B cell (primary cell): ENCODE data around the gene GABRR2. TPM values are rescaled to one million over a fixed set of nuclear protein-coding genes. Genes with fewer than 3 reads are reported as not detected.

ENCODE experiments used
- ATAC-seq: fragments of 200-7000 bp; cut with Tn5 transposase; one replicate; pipeline ENCODE4 v1.10.0; 2021; ENCODE audit warnings: low read depth, mild to moderate bottlenecking, moderate number of reproducible peaks, moderate library complexity
- CTCF ChIA-PET: fragments of 350-600 bp; sonication (Branson Sonifier 250); formaldehyde crosslinking; loops from one replicate; lab custom pipeline; 2021; ENCODE audit warnings: antibody characterized with exemption, inconsistent platforms; lab: Charles Lee
- POLR2A ChIA-PET: fragments of 350-600 bp; sonication (Branson Sonifier 250); formaldehyde crosslinking; loops from one replicate; lab custom pipeline; 2021; ENCODE audit warnings: antibody characterized with exemption; lab: Charles Lee
- DNase-seq: peaks from one replicate; pipeline ENCODE4 v3.0.0; 2013
- H2AFZ ChIP-seq: 2 replicates; pipeline ENCODE4 v1.6.1; 2012; ENCODE audit warnings: mild to moderate bottlenecking, low read depth, low read length; ENCODE audit not compliant: insufficient read depth, poor library complexity, severe bottlenecking
- H3K27ac ChIP-seq, 2 donors: 1 replicate in 1 of 2; 2 replicates in 1 of 2; pipeline ENCODE4 v1.5.1; 2012 to 2013; ENCODE audit warnings: low read length in 2 of 2, mild to moderate bottlenecking in 2 of 2, moderate library complexity in 1 of 2
- H3K27me3 ChIP-seq, 4 experiments: fragments of 200-600 bp in 1 of 4; sonication (generic) in 1 of 4; replicated peaks in 1 of 4; 1 replicate in 2 of 4; 2 replicates in 2 of 4; pipeline versions ENCODE4 v1.6.1 to v1.7.0; 2013 to 2016; ENCODE audit warnings: low read length in 3 of 4, mild to moderate bottlenecking in 2 of 4, mixed read lengths in 1 of 4, moderate library complexity in 1 of 4; ENCODE audit not compliant: insufficient read depth in 4 of 4, control insufficient read depth in 3 of 4; ENCODE audit errors: control extremely low read depth in 1 of 4
- H3K36me3 ChIP-seq, 2 experiments: replicated peaks in 1 of 2; 1 replicate in 1 of 2; 2 replicates in 1 of 2; pipeline versions ENCODE4 v1.6.1 to v1.7.1; 2013; ENCODE audit warnings: low read length in 1 of 2; ENCODE audit not compliant: insufficient read depth in 2 of 2, control insufficient read depth in 1 of 2; ENCODE audit errors: control extremely low read depth in 1 of 2, extremely low read depth in 1 of 2
- H3K4me1 ChIP-seq, 2 donors: fragments of 200-600 bp in 1 of 2; sonication (generic) in 1 of 2; 1 replicate in 1 of 2; 2 replicates in 1 of 2; pipeline versions ENCODE4 v1.5.1 to v1.6.1; 2013 to 2017; ENCODE audit warnings: low read length in 2 of 2; ENCODE audit not compliant: control insufficient read depth in 2 of 2, insufficient read depth in 2 of 2
- H3K4me2 ChIP-seq: replicated peaks from 2 replicates; pipeline ENCODE3; 2012; ENCODE audit warnings: mild to moderate bottlenecking, low read depth, low read length; ENCODE audit not compliant: poor library complexity, severe bottlenecking
- H3K4me3 ChIP-seq, 5 experiments: fragments of 200-600 bp in 1 of 5; sonication (generic) in 1 of 5; 1 replicate in 3 of 5; 2 replicates in 2 of 5; pipeline versions ENCODE4 v1.5.1 to v1.7.0; 2011 to 2016; ENCODE audit warnings: low read length in 4 of 5, mild to moderate bottlenecking in 4 of 5, low read depth in 2 of 5, control low read depth in 1 of 5, moderate library complexity in 1 of 5; ENCODE audit not compliant: insufficient read depth in 1 of 5; ENCODE audit errors: control extremely low read depth in 1 of 5, extremely low read depth in 1 of 5
- H3K79me2 ChIP-seq: fragments of 200-600 bp; sonication (generic); one replicate; pipeline ENCODE4 v1.6.0; 2016; ENCODE audit warnings: low read length; ENCODE audit not compliant: control insufficient read depth, insufficient read depth
- H3K9ac ChIP-seq: fragments of 200-600 bp; sonication (generic); 2 replicates; pipeline ENCODE4 v1.6.1; 2017; ENCODE audit warnings: mild to moderate bottlenecking, low read length, moderate library complexity
- H3K9me3 ChIP-seq, 3 donors: one replicate each; pipeline versions ENCODE4 v1.6.1 to v1.7.1; 2013; ENCODE audit warnings: low read length in 2 of 3; ENCODE audit not compliant: control insufficient read depth in 2 of 3, insufficient read depth in 1 of 3; ENCODE audit errors: control extremely low read depth in 1 of 3
- H4K20me1 ChIP-seq: 2 replicates; pipeline ENCODE4 v1.6.0; 2012; ENCODE audit warnings: mild to moderate bottlenecking, low read length; ENCODE audit not compliant: insufficient read depth, control insufficient read depth, poor library complexity, severe bottlenecking
- H3K27ac Mint-ChIP-seq: one replicate; pipeline ENCODE4 v1.8.0; 2021; ENCODE audit warnings: mixed read lengths
- H3K27me3 Mint-ChIP-seq: one replicate; pipeline ENCODE4 v1.8.0; 2021; ENCODE audit warnings: mixed read lengths
- H3K4me1 Mint-ChIP-seq: one replicate; pipeline ENCODE4 v1.8.0; 2021; ENCODE audit warnings: mixed read lengths
- H3K4me3 Mint-ChIP-seq: one replicate; pipeline ENCODE4 v1.8.0; 2021; ENCODE audit warnings: mixed read lengths
- H3K9me3 Mint-ChIP-seq: one replicate; pipeline ENCODE4 v1.8.0; 2022; ENCODE audit warnings: mixed read lengths; ENCODE audit not compliant: insufficient read depth
- EZH2 ChIP-seq: IDR thresholded peaks from 2 replicates; pipeline ENCODE4 v1.6.1; 2012; ENCODE audit warnings: borderline replicate concordance, low read depth, mild to moderate bottlenecking, moderate library complexity, low read length; ENCODE audit not compliant: insufficient read depth, poor library complexity, severe bottlenecking
- WGBS: methylation state at CpG from one replicate; pipeline ENCODE4 v1.1.5; 2013; ENCODE audit warnings: missing lambda C conversion rate; ENCODE audit not compliant: insufficient coverage; 5-methylcytosine and 5-hydroxymethylcytosine counted together
- intact Hi-C: fragments of 100-400 bp; cut with micrococcal nuclease; formaldehyde crosslinking; loops from one replicate; pipeline ENCODE4 v1.10.0; 2022
- polyA plus RNA-seq: library from polyadenylated mRNA; depleted of rRNA; stranded (reverse); fragments of >200 nt; gene quantifications from 2 replicates; pipeline ENCODE4 v1.2.3, GENCODE V29; 2012
- total RNA-seq, 2 donors: library from RNA; stranded (reverse); fragments of 120-200 nt in 1 of 2; gene quantifications; 1 replicate in 1 of 2; 2 replicates in 1 of 2; pipeline versions ENCODE4 v1.2.3 to v1.2.4, GENCODE V29; 2013 to 2022
- TF ChIP-seq, protein P1 (sequence below): fragments of 200-600 bp; IDR thresholded peaks from one replicate; pipeline ENCODE4 v1.8.0; 2022; ENCODE audit warnings: antibody characterized with exemption, mild to moderate bottlenecking

The GABRR2 gene
- total and polyA plus RNA-seq, 2 donors (not counting 1 experiment from before 2014, with no cell fraction given): 0.59 to 4.7 TPM

GRCh38 chr6:89222712-89223039 is 92.4 kb downstream of the GABRR2 start:
- no CpG with 5 or more reads among the region's 4 CpGs for WGBS
- Mint-ChIP-seq H3K4me1 (no peaks in the 10 kb centered on the region), H3K4me3 (no peak overlapping the region), H3K27me3 (peaks cover 7% of the 10 kb centered on the region), H3K9me3 (peaks cover 2% of the 10 kb centered on the region), H3K27ac (no peak overlapping the region)
- ChIA-PET CTCF (no interaction called here), POLR2A (no interaction called here)
- H3K4me1 ChIP-seq: no peaks in the 10 kb centered on the region
- DNase-seq: no peak
- H3K4me3 ChIP-seq: no peak overlapping the region
- no peak overlapping the region for H3K27ac ChIP-seq
- ATAC-seq: no peak
- no peaks in the 10 kb centered on the region for H4K20me1 ChIP-seq
- TF ChIP-seq EZH2: no peak
- TF ChIP-seq, protein P1, sequence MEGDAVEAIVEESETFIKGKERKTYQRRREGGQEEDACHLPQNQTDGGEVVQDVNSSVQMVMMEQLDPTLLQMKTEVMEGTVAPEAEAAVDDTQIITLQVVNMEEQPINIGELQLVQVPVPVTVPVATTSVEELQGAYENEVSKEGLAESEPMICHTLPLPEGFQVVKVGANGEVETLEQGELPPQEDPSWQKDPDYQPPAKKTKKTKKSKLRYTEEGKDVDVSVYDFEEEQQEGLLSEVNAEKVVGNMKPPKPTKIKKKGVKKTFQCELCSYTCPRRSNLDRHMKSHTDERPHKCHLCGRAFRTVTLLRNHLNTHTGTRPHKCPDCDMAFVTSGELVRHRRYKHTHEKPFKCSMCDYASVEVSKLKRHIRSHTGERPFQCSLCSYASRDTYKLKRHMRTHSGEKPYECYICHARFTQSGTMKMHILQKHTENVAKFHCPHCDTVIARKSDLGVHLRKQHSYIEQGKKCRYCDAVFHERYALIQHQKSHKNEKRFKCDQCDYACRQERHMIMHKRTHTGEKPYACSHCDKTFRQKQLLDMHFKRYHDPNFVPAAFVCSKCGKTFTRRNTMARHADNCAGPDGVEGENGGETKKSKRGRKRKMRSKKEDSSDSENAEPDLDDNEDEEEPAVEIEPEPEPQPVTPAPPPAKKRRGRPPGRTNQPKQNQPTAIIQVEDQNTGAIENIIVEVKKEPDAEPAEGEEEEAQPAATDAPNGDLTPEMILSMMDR: no peak
- intact Hi-C loops: no loop called here
- no peak overlapping the region for H2AFZ ChIP-seq
- no peak overlapping the region for H3K9ac ChIP-seq
- H3K9me3 ChIP-seq: no peaks in the 10 kb centered on the region
- peaks cover 0 to 4% (median 0%) of the 10 kb centered on the region in 4 experiments for H3K27me3 ChIP-seq
- no peaks in the 10 kb centered on the region for H3K36me3 ChIP-seq
- no peaks in the 10 kb centered on the region for H3K79me2 ChIP-seq
- H3K4me2 ChIP-seq: no peak overlapping the region

DNA sequence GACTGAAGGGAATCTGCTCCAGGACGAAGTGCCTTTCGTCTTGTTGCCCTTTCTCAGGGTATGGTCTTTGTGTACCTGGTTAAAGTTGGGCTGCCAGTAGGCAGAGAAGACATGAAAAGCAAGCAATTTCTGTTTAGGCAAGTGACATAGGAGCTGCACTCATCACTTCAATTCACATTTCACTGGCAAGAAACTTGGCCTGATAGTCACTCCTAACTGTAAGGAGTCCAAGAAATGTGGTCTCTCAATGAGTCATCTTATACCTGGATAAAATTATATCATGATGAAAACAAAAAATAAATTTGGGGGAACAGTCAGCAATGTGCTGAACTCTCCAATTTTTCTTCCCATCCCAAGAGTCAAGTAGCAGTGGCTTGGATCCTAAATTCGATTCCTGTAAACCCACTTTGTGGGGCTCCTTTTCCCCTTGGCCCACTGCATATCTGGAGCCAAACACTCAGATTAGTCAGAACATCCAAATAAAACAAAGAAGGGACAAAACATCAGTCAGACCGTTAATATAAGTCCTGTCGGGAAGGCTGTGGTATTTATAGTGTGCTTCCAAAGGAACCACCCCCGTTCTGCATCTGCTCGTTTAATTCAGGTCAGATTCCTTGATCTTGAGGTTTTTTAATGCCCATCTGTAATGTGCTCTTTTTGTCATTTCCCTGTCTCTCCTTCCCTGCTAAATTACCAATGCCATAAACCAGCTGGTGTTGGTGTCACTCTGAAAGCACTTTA is 93.0 kb downstream of the GABRR2 start:
- no peaks in the 10 kb centered on the region for H4K20me1 ChIP-seq
- H3K4me3 ChIP-seq: no peak overlapping the region
- ATAC-seq (no peak), DNase-seq (no peak)
- no peak overlapping the region for H3K27ac Mint-ChIP-seq
- no peak for TF ChIP-seq EZH2
- TF ChIP-seq, protein P1: no peak
- 100% methylated on average over 4 of the region's 7 CpGs for WGBS
- no peak overlapping the region for H2AFZ ChIP-seq
- intact Hi-C loops: no loop called here
- H3K9me3 Mint-ChIP-seq: peaks cover 2% of the 10 kb centered on the region
- H3K4me3 Mint-ChIP-seq: no peak overlapping the region
- CTCF ChIA-PET: no interaction called here
- no peaks in the 10 kb centered on the region for H3K4me1 ChIP-seq
- no peaks in the 10 kb centered on the region for H3K36me3 ChIP-seq
- peaks cover 12% of the 10 kb centered on the region for H3K27me3 Mint-ChIP-seq
- no peaks in the 10 kb centered on the region for H3K9me3 ChIP-seq
- H3K4me2 ChIP-seq: no peak overlapping the region
- no peaks in the 10 kb centered on the region for H3K4me1 Mint-ChIP-seq
- H3K27ac ChIP-seq: no peak overlapping the region
- no peak overlapping the region for H3K9ac ChIP-seq
- POLR2A ChIA-PET: no interaction called here
- H3K27me3 ChIP-seq: peaks cover 0 to 7% (median 0%) of the 10 kb centered on the region in 4 experiments
- no peaks in the 10 kb centered on the region for H3K79me2 ChIP-seq
